GM19324 (cell line): ENCODE results near the gene TBC1D14.

ENCODE experiments used
- ATAC-seq: cut with Tn5 transposase; IDR thresholded peaks from one replicate; pipeline ENCODE4 v1.9.1; 2021; ENCODE audit warnings: mild to moderate bottlenecking, moderate library complexity; ENCODE audit not compliant: unreplicated experiment, low FRiP score

Gene TBC1D14

DNA sequence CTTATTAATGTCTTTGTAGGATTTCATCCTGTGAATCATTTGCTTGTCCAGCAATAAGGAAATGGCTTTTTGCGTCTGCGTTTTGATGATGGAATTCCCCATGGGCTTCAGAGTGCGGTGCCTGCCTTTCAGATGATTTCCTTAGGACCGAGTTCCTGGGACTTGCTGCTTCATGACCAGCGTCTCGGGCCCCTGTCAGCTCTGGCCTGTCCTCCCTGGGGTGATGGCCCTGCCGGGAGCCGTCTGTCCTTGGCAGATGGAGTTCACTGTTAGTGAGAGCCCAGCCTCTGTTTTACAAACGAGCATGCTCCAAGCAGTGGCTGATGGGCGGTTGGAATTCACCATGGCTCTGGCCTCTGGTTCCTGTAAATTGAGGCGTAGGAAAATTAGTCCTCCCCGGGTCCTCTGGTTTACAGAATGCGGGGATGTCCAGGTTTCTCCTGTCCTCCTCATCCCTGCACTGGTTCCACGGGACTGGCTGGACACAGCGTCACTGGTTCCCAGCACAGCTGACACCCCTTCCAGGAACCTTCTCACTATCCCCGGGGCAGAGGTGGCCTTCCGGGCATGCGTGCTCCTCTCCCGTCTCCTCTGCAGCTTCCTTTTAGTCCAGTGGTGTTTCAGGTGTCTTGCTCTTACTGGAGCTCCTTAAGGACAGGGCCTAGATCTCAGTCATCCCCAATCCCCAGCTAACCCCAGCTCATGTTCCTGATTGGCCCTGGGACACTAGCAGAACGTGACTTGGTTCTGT, 34.9 kb downstream of the TBC1D14 start:
- no peak for ATAC-seq

DNA sequence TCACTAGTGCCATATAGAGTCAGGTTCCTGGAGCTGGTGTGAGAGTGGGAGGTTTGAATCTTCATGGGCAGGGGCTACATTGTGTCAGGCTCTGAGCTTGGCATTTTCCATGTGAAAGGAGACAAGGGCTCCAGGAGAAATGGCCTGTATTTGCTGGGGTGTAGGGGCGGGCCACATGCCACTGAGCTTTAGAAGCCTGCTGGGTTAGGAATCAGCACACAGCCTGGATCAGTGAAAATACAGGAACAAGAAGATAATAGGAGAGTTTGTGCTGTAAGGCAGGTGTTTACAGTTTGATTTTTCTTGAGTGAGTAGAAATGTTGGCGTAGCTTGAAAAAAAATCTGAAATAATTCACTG, 35.4 kb downstream of the TBC1D14 start:
- ATAC-seq: no peak

DNA sequence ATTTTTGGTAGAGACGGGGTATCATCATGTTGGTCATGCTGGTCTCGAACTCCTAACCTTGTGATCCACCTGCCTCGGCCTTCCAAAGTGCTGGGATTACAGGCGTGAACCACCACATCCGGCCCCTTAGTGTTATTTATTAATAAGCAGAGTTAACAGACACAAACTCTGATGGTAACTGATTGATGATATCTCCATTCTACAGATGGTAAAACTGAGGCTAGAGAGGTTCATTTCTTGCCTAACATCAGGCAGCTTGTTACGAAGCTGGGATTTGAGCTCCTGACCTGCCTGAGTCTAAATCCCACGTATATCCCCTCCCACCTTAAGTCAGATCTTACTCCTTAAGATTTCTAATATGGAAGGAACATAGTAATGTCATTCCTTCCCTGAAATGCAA, 36.9 kb downstream of the TBC1D14 start:
- no peak for ATAC-seq

DNA sequence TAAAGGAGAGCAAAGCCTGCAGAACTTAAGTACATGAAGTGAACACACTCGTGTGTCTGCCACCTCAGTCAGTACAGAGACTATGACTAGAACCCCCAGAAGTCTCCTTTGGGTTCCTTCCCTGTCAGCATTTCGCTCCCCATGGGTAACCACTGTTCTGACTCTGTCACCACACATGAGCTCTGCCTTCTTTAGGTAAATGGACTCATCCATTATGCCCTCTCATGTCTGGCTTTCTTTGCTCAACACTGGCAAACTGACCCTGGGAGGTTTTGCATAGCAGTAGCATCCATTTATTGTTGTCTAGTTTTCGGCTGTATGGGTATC, 38.5 kb downstream of the TBC1D14 start:
- no peak for ATAC-seq

DNA sequence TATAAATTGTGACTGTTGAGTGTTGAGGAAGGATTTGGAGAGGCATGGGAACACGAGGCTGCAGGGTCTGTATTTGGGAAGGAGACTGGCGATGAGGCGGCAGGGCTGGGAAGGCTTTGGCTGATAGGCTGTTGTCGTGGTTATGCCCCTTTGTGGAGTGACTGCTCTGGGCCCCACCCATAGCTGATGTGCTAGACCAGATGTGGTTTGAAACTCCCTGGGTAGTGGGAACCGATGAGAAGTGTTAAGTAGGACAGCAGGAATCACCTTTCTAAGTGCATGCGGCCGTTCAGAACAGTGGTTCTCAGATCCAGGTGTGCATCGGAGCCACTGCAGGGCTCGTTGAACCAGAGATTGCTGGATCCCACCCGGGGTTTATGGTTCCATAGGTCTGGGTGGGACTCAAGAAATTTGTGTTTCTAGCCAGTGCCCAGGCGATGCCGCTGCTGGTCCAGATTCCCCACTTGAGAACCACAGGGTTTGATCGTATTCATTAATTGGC, 42.3 kb downstream of the TBC1D14 start:
- no peak for ATAC-seq

DNA sequence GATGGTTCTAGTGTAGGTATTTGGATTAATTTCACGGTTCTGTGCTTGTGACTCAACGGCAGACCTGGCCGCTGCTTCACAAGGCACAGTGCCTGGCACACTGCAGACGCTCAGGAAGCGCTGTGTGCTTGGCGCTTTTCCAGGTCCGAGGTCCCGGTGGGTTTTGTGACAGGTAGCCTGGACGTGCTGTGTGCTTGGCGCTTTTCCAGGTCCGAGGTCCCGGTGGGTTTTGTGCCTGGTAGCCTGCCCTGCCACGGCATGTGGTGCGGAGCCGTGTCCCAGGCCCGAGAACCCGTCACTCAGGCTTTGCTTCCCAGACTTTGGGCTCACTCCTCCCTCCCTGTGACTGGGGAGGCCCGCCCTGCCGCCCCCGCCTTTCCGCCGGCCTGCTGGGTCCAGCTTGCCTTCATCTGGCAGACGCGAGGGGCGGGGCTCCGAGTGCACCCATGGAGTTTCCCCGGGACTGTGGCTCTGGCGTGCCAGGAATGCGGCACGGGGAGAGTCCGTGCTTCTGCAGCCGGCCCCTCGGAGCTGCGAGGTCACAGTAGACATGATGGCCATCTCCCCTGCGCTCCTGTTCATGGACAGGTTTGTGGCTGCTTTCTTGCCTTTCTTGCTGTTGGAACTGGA, 44.2 kb downstream of the TBC1D14 start:
- no peak for ATAC-seq

DNA sequence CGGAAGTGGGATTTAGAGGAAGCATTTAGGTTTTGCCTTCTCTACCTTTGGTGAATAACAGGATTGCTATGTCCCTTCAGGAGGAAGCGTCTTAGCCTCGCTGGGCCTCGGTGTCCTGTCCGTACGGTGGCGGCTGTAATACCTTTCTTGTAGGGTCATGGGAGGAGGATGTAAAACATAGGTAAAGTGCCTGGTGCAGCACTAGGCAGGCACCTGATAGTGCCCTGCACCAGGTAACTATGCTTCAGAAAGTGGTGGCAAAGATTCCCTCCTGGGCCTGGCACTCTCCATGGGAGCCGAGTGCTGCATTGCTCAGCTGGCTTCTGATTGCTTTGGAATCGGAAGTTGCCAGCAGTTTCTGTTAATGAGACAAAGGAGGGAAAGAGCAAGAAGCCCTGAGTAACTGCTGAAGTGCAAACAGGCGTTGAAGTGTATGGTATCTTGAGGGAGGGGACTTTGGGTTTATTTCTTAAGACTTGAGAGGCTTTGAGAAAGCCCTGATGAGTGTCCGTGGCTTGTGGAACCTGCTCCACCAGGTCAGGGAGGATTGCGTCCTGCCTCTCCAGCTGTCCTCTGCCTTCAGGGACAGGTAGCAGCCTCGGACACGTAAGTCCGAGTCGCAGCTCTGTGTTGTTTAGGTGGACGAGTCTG, 45.8 kb downstream of the TBC1D14 start:
- ATAC-seq: no peak

DNA sequence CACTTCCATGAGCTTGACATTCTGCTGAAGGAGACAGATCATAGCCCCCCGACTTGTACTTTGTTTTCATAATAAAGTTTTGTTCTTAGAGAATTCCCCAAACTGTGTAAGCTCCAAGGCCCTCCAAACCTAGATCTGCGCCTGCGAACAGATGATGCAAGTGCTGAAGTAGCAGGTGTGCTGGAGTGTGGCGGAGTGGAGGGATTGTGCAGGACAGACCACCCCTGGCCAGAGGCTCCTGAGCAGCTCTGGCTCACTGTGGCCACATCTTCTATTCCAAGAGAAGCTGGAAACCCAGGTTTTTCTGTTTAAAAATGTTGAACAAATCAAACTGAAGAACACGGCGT, 46.4 kb downstream of the TBC1D14 start:
- ATAC-seq: no peak

DNA sequence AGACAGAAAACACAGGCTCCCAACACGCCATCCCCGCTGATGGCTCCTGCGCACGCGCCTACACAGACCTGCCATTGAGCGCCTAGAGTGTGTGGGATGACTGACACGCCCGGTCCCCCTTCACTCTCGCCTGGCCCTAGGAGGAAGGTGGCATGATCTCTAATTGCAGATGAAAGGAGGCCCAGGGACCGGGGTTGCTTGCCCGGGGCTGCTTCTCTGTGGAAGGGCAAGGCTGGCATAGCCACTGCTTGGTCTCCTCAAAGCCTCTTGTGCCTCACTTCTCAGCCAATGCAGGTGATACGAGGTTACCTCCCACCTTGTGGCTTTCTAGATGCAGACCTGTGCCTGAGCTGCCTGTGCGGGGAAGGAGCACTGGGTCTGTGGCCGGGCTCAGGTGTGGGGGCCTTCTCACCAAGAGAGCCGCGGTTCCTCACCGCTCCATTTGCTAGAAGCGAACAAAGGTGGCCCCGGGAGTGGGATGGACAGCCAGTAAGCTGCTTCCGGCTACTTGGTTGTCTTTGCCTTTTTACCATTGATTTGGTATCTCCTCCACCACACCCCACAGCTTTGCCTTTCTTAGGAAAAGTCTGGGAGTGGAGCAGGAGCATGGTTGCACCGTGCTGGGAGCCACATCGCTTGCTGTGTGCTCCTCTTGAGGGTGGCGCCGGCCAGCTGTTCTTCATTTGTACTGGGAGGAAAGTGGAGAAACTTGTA, 47.0 kb downstream of the TBC1D14 start:
- no peak for ATAC-seq

DNA sequence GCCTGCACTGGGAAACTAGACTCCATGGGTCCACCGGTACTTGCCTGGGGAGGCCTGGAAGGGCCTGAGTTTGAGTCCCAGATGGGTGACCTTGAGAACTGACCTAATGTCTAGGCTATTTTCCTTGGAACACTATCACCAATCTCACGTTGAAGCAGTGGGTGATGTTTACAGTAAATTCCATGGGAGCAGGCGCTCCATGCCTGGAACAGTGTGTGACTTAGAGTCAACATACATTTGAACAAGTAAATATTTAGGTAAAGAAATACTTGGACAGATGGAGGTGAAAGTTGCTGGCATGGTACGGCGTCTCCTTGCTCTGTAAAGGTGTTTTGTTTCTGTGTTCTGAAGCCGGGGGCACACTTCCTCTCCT, 47.5 kb downstream of the TBC1D14 start:
- no peak for ATAC-seq

DNA sequence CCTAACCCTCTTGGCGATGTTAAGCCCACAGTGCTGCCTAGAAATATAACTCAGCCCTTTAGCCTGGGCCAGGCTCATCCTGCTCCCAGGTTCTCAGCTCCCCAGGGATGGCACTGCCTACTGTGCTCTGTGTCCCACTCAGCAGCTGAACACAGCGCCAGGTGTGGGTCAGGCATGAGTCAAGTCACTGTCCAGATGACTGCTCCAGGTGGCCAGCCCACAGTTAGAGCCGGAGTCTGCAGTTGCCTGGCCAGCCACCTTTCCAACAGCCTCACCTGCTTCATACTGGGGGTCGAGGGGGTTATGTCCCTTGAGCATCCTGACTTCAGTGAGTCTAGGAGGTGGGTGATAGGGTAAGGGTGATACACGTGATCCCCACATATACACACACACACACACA, 48.4 kb downstream of the TBC1D14 start:
- no peak for ATAC-seq

DNA sequence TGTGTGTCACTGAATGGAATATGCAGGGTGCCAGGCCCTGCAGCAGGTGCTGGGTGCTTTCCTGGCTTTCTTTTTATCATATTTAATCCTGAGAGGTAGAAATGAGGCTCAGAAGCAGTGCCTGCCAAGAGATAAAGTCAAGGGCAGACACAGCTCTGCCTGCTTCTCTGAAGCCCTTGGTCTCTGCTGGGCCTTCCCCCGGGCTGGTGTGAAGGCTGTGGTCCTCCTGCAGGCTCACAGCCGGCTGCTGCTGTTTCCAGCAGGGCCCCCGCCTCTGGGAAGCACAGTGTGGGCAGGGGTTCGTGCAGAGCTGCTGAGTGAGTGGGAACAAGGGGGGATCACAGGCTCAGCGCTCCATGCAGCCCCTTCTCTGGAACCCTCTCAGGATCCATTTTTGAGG, 49.6 kb downstream of the TBC1D14 start:
- no peak for ATAC-seq

DNA sequence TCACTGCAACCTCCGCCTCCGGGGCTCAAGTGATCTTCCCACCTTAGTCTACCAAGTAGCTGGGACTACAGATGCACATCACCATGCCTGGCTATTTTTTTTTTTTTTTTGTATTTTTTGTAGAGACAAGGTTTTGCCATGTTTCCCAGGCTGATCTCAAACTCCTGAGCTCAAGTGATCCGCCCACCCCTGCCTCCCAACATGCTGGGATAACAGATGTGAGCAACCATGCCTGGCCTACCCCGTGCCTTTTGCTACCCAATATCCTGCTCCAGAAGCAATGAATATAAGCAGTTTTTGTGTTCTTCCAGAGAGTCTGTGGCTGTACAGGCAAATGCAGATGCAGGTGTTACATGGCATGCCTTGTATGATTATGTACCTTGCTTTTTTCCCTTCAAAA, 50.5 kb downstream of the TBC1D14 start:
- no peak for ATAC-seq

DNA sequence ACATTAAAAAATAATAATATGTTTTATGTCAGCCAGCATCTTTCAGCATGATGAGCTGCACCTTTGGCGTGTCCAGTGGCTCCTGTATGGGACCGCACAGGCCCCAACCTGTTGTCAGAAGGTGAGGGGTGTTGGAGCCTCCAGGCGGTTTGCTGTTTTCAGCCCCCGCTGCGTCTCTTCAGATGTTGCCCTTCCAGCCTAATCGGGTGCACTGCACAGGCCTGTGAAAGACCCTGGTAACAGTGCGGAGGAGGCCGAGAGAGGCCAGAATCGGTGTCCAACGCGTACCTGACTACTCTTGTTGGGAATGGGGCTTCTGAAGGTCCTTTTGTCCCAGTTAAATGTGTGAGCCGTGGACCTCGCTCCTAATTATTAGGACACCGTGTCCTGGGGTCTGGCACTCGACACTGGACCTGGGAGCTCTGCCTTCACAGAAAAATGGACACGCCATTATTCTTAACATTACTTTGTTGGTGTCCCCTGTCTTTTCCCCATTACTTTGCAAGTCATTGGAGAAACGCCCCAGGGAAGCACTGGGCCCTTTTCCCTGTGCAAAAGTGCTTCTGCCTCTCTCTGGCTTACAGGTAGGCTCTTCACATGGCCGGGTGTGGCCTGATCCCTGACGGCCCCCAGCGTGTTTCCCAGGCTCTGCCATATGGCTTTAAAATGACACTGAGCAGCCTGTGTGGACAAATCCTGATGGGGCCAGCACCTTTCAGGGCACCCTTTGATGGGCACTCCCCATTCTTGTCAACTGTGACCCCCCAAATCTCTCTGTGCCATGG, 51.2 kb downstream of the TBC1D14 start:
- no peak for ATAC-seq

DNA sequence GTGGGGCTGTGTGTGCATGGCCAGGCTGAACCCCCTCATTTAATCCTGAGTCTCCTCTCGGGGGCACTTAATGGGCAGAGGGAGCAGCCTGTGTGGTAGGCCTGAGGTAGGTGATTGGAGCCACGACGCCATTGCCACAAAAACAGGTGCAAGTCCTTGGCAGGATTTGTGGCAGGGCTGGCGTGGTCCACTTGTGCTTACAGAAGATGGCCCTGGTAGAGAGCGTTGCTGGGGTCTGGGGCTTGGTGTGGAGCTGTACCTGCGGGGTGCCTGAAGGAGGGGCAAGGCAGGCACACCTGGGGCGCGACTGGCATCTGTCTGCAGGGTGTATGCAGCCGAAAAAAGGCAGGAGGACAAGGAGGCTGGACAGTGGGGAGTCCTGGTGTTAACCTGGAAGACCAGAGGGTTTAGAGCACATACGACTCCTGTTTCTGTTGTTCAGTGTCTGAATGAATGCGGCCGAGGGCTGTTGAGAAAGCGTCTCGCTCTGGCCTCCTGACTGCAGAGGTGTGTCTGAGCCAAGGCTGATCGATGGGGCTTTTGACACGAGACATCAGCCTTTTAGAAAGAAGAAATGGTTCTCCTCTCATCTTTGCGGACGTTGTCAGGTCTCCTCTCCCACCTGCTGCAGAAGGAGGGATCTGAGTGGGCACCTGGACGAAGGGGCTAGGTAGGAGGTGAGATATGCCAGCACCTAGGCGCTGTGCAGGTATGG, 52.0 kb downstream of the TBC1D14 start:
- no peak for ATAC-seq

DNA sequence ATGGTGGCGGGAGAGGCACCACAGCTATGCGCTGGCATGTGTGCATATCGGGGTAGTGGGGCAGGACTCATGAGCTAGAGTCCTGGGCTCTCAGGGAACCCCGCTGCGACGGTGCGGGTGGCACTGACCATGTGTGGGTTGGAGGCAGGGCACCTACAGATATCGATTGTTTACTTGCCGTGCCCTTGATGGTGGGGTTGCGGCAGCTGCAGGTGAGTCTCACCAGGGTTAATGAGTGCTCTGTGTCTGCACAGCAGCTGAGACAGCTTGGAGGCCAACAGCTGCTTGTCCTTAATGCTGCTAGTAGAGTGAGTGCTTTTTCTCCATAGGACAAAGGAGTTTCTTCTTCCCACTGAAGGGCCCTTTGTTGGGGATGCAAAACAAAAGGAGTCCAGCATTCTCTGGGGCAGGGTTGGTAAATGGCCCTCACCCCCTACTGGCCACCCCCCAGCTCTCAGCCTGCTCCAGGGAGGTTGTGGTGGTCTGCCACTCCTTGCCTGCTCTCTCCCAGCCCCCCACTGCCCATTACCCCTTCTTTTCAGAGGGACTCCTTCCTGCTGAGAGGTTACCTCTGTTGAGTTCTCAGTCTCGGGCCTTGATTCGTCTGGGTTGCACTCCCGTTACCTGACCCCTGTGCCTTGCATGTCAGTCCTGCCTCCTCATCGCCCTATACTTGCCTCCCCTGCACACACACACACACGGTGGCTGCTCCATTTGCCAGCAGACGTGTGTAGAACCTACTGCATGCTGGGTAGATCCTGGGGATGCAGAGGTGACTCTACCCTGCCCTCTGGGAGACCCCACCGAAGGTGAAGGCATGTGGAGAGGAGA, 52.8 kb downstream of the TBC1D14 start:
- no peak for ATAC-seq

DNA sequence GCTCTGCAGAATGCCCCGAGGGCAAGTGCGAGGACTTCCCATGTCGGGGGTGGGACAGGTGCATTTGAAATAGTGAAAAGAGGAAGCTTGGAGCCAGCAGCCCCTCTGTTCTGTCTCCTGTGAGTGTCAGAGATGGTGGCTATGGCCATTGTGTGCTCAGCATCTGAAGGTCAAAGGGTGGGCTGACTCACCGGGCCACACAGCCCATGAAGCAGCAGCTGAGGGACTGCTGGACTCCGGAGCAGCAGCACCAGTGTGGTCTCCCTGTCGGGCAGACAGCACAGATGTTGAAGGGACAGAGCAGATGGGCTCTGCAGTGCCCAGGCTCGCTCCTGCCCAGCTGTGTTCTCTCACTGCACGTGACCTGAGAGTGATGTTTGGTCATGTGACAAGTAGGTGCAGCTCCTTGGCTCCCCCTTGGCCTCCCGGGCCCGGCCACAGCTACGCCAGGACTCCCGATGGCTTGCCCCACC, 53.5 kb downstream of the TBC1D14 start:
- ATAC-seq: no peak

DNA sequence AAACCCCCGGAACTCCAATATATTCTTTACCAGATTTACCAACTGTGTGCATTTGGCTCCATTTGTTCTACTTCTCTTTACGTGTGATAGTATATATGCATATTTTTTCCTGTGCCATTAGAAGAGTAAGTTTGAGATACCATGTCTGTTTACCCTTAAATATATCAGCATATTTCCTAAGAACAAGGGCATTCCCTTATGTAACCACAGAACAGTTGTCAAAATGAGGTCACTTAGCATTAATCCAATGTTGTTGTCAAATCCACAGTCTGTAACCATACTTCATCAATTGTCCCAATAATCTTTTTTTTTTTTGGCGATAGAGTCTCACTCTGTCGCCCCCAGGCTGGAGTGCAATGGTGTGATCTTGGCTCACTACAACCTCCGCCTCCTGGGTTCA, 55.2 kb downstream of the TBC1D14 start:
- no peak for ATAC-seq

DNA sequence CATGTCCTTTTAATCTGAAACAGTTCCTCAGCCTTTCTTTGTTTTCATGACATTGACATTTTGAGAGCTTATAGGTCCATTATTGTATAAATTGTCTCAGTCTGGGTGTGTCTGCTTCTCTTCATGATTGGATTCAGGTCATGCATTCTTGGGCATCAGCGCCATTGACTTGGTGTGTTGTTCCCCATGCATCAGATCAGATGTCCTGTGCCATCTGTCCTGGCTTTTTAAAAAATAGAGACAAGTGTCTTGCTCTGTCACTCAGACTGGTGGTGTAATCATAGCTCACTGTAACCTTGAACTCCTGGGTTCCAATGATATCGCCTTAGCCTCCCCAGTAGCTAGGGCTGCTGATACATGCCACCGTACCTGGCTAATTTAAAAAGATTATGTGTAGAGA, 55.7 kb downstream of the TBC1D14 start:
- ATAC-seq: no peak
